GM12875 (cell line): ENCODE results near the gene CFH.
"Not testable (repeated sequence)": the region's sequence is repeated elsewhere in the genome, so short reads cannot be mapped to it uniquely, and the experiment has no call there.

ENCODE experiments used
- H3K4me3 ChIP-seq: one replicate; pipeline ENCODE4 v1.5.1; 2011; ENCODE audit warnings: low read depth, low read length, control low read depth
- TF ChIP-seq, protein P1 (sequence below): IDR thresholded peaks from 2 replicates; pipeline ENCODE4 v1.5.1; 2011; ENCODE audit warnings: low read depth, mild to moderate bottlenecking, control low read depth, inconsistent platforms, low read length, moderate library complexity, borderline replicate concordance; ENCODE audit not compliant: insufficient read depth

The CFH gene

DNA sequence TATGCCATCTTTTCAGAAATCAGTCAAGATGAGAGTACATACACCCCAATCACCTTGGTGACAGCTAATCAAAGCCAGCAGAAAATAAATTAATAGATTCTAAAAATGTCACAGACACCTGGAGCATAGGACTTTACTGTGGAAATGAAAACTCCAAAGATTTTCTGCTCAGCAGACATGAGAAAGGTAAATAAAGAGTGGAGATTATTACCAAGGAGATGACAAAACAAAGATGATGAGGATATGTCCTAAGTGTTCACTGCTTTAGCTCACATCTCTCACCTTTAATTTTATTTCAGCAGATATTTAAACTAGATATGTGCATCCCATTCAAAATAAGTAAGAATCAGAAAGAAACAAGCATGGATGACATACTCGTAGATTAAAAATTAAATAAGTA lies 28.8 kb upstream of the CFH start:
- TF ChIP-seq, protein P1, sequence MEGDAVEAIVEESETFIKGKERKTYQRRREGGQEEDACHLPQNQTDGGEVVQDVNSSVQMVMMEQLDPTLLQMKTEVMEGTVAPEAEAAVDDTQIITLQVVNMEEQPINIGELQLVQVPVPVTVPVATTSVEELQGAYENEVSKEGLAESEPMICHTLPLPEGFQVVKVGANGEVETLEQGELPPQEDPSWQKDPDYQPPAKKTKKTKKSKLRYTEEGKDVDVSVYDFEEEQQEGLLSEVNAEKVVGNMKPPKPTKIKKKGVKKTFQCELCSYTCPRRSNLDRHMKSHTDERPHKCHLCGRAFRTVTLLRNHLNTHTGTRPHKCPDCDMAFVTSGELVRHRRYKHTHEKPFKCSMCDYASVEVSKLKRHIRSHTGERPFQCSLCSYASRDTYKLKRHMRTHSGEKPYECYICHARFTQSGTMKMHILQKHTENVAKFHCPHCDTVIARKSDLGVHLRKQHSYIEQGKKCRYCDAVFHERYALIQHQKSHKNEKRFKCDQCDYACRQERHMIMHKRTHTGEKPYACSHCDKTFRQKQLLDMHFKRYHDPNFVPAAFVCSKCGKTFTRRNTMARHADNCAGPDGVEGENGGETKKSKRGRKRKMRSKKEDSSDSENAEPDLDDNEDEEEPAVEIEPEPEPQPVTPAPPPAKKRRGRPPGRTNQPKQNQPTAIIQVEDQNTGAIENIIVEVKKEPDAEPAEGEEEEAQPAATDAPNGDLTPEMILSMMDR: no peak
- no peak overlapping the region for H3K4me3 ChIP-seq

DNA sequence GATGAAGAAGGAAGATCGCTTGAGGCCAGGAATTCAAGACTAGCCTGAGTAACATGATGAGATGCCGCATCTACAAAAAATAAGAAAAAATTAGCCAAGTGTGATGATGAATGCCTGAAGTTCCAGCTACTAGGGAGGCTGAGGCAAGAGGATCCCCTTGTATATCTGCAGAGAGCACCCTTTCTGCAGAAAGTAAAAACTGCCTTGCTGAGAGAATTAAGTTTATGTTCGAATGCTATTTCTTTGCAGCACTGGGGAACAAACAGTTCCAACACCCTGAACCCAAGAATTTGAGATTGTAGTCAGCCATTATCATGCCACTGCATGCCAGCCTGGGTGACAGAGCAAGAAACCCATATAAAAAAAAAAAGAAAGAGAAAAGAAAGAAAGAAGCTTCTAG lies 23.0 kb upstream of the CFH start:
- TF ChIP-seq, protein P1: no peak
- H3K4me3 ChIP-seq: no peak overlapping the region

DNA sequence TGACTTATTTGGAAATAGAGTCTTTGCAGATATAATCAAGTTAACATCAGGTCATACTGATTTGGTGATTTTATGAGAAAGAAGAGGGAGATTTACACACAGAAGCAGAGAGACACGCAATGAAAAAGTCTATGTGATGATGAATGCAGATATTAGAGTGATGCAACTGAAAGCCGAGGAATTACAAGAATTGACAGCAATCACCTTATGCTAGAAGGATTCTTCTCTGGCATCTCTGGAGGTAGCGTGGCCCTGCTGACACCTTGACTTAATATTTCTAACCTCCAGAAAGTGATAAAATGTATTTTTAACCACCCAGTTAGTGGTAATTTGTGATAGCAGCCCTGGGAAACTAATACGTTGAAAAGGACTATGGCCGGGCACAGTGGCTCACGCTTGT lies 14.2 kb upstream of the CFH start:
- no peak overlapping the region for H3K4me3 ChIP-seq
- TF ChIP-seq, protein P1: no peak

DNA sequence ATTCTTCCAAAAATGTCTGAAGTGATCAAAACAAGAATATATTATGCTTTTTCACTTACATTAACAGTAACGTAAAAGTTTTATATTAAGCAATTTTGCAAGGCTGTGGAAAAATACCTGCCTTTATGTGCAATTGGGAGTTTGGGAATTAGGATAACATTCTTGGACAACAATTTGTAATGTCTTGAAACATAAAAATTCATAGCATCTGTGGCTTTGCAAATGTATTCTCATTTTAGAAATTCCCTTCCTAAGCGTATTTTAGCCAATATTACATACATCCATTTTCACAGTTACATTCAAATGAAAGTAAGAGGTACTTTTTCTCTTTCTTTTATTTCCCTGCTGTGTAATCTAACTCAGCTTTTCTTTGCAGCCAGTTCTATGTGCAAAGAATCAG lies 13.4 kb upstream of the CFH start:
- no peak overlapping the region for H3K4me3 ChIP-seq
- TF ChIP-seq, protein P1: no peak

DNA sequence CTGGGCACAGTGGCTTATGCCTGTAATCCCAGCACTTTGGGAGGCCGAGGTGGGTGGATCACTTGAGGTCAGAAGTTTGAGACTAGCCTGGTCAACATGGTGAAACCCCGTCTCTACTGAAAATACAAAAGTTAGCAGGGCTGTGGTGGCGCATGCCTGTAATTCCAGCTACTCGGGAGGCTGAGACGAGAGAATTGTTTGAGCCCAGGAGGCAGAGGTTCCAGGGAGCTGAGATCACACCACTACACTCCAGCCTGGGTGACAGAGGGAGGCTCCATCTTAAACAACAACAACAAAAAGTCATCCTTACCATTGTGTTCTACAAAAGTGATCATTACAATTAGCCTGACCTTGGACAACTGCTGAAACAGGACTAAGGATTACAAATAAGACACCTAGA lies 12.6 kb upstream of the CFH start:
- not testable (repeated sequence) for H3K4me3 ChIP-seq

DNA sequence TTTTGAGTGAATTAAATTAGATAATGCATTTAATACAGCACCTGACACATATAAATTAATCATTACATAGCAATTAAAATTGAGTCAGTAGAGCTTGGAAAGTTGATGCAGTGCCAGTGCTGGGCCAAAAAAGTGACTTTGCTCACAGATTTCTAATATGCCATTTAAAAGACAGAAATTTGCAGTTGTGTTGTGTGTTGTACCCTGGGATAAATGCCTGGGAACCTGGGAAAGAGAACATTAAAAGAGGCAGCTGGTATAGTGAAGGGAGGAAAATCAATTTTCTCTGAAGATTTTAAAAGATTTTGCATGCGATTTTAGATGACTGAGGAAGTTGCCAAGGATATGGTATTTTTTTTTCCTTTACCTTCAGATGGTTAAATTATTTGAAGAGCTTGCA lies 10.9 kb upstream of the CFH start:
- TF ChIP-seq, protein P1: no peak
- H3K4me3 ChIP-seq: no peak overlapping the region

DNA sequence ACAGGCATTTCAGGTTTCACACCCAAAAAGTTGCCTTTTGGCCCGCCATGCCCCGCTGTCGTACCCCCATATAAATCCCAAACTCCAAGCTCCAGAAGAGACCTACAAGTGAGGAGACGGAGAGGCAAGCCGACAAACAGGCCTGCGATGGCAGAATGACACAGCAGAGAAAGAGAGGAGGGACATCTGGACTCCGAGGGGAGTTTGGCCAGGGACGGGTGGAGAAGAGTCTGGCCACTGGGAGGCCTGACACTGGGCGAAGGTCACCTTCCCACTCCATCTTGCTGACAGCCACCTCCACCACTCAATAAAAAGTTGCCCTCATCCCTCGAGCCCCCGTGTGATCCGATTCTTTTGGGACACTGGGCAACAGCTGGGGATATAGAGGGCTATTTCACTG lies 1.9 kb upstream of the CFH start:
- H3K4me3 ChIP-seq: no peak overlapping the region
- TF ChIP-seq, protein P1: no peak

DNA sequence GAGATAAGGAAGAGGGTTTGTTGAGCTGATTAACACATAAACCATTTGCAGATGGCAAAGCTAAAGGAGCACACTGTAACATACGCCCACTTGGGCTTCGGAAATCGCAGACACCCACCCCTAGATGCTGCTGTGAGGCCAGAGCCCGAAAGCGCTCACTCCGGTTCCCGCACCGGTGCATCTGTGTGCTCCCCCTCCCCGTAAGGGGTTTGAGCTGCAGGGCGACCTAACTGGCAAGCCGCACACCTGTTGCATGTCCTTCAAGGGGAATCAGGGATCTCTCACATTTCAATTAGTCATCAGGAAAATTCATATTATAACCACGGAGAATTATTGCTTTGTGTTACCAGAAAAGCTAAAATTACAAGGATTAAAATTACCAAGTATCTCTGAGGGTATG lies 1.4 kb upstream of the CFH start:
- TF ChIP-seq, protein P1: no peak
- H3K4me3 ChIP-seq: no peak overlapping the region
